ENCODE results near the gene LGI2. TPM values are rescaled to one million over a fixed set of nuclear protein-coding genes. Genes with fewer than 3 reads are reported as not detected.
"Not testable (repeated sequence)": the region's sequence is repeated elsewhere in the genome, so short reads cannot be mapped to it uniquely, and the experiment has no call there.

Gene LGI2
- polyA plus RNA-seq, 1 of the 3 experiments (the other 2 are of a cell fraction): not detected

DNA sequence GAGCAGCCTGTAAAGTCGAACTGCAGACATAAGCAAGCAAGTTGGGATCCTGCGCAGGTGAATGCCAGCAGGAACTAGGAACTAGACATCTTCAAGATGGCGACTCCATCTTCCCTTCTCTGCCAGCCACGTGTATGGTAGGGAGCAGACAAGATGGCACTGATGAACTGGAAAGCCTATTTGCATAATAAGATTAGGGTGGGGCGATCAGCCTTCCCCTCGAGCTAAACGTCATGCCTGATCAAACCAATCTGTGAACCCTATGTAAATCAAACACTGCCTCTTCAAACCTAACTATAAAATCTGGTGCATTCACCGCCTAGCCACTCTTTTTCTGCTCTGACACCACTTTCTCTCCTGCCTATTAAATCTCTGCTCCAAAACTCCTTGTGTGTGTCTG is 28.1 kb upstream of the LGI2 start:
- no peaks in the 10 kb centered on the region for H3F3A ChIP-seq (replicated peaks; ENCODE audit: insufficient read depth)
- no peak overlapping the region for H2AFZ ChIP-seq (ENCODE audit: low read depth)
- H3K79me2 ChIP-seq (ENCODE audit: insufficient read depth): no peaks in the 10 kb centered on the region
- no peaks in the 10 kb centered on the region for H3K4me1 ChIP-seq (ENCODE audit: control insufficient read depth in 1 of 2, insufficient read depth in 2 of 2, low read depth in 1 of 2, low read length in 1 of 2)
- no peaks in the 10 kb centered on the region for H4K20me1 ChIP-seq (ENCODE audit: insufficient read depth)
- H3K4me2 ChIP-seq: no peak overlapping the region
- DNase-seq: no peak
- no peak overlapping the region for H3K4me3 ChIP-seq (ENCODE audit: low read depth in 2 of 2, low read length in 1 of 2)
- no peak overlapping the region for H3K9ac ChIP-seq
- H3K27ac ChIP-seq (ENCODE audit: low read depth in 2 of 2, low read length in 1 of 2): no peak overlapping the region
- peaks cover 49% of the 10 kb centered on the region for H3K27me3 ChIP-seq (ENCODE audit: insufficient read depth)
- ChIA-PET POLR2A (no interaction called here), CTCF (interaction anchor here (1.4 kb wide), 1 partner anchor 10 kb away, joined by 3 read pairs; no protein-coding TSS in a partner anchor)
- 24% methylated on average over 6 of the region's 8 CpGs for WGBS (ENCODE audit: low lambda C conversion rate)
- H3K36me3 ChIP-seq (replicated peaks in 1 of 2; ENCODE audit: control insufficient read depth in 1 of 2, insufficient read depth in 2 of 2, low read length in 1 of 2): no peaks in the 10 kb centered on the region
- H3K9me2 ChIP-seq: no peaks in the 10 kb centered on the region
- no peak for TF ChIP-seq RCOR1 (IDR thresholded peaks at IDR 0.05; ENCODE audit: low read length)
- H3K9me3 ChIP-seq: no peaks in the 10 kb centered on the region

DNA sequence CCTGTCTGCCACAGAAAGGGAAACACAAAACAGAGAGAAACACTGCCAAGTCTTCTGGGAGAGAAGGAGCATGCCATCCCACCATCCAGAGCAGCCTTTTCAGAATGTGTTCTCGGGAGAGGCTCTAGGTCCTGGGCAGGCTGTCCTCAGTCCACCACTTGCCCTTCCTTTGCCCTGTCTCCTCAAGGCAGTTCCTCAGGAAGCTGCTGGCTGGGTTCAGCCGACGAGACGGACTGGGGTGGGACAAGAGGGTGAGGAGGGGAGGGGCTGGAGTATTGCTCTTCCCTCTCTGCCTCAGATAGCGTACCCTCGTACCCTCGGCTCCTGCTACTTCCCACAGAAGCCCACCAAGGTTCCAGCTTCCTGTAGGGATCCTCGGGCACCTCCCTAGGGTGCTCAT is 26.6 kb upstream of the LGI2 start:
- Histone ChIP-seq H3K9me2 (no peaks in the 10 kb centered on the region), H3F3A (replicated peaks; ENCODE audit: insufficient read depth) (no peaks in the 10 kb centered on the region), H3K79me2 (ENCODE audit: insufficient read depth) (no peaks in the 10 kb centered on the region), H3K4me1 (ENCODE audit: control insufficient read depth in 1 of 2, insufficient read depth in 2 of 2, low read depth in 1 of 2, low read length in 1 of 2) (no peaks in the 10 kb centered on the region), H4K20me1 (ENCODE audit: insufficient read depth) (no peaks in the 10 kb centered on the region), H3K27me3 (ENCODE audit: insufficient read depth) (peaks cover 46% of the 10 kb centered on the region; the same call in 1 of the 2 replicates), H3K9ac (no peak overlapping the region), H3K4me3 (ENCODE audit: low read depth in 2 of 2, low read length in 1 of 2) (no peak overlapping the region), H3K36me3 (replicated peaks in 1 of 2; ENCODE audit: control insufficient read depth in 1 of 2, insufficient read depth in 2 of 2, low read length in 1 of 2) (no peaks in the 10 kb centered on the region), H2AFZ (ENCODE audit: low read depth) (no peak overlapping the region), H3K4me2 (no peak overlapping the region), H3K27ac (ENCODE audit: low read depth in 2 of 2, low read length in 1 of 2) (no peak overlapping the region), H3K9me3 (no peaks in the 10 kb centered on the region)
- ChIA-PET CTCF (no interaction called here), POLR2A (no interaction called here)
- TF ChIP-seq CHD2 (IDR thresholded peaks at IDR 0.05; ENCODE audit: low read length, partially characterized antibody) (no peak), RAD21 (IDR thresholded peaks at IDR 0.05; ENCODE audit: low read length) (no peak), EZH2phosphoT487 (IDR thresholded peaks at IDR 0.05; ENCODE audit: borderline replicate concordance, low read depth) (no peak), ZBTB33 (IDR thresholded peaks at IDR 0.05; ENCODE audit: borderline replicate concordance, low read depth) (no peak), TCF12 (IDR thresholded peaks at IDR 0.05) (no peak), GATA2 (CRISPR knock-in tag; IDR thresholded peaks at IDR 0.05) (no peak), NFIC (IDR thresholded peaks at IDR 0.05; ENCODE audit: borderline replicate concordance) (no peak), POLR2AphosphoS5 (IDR thresholded peaks at IDR 0.05; ENCODE audit: low read depth, low read length) (no peak), MEF2A (IDR thresholded peaks at IDR 0.05; ENCODE audit: borderline replicate concordance, low read depth) (no peak), SIN3A (IDR thresholded peaks at IDR 0.05; ENCODE audit: borderline replicate concordance, low read depth, low read length) (no peak), FOXM1 (IDR thresholded peaks at IDR 0.05; ENCODE audit: low read depth) (no peak), MXI1 (IDR thresholded peaks at IDR 0.05; ENCODE audit: low read depth, low read length) (no peak), USF2 (IDR thresholded peaks at IDR 0.05; ENCODE audit: borderline replicate concordance, low read depth, low read length) (no peak)
- 23% methylated on average over 6 of the region's 8 CpGs for WGBS (ENCODE audit: low lambda C conversion rate)
- DNase-seq: no peak

DNA sequence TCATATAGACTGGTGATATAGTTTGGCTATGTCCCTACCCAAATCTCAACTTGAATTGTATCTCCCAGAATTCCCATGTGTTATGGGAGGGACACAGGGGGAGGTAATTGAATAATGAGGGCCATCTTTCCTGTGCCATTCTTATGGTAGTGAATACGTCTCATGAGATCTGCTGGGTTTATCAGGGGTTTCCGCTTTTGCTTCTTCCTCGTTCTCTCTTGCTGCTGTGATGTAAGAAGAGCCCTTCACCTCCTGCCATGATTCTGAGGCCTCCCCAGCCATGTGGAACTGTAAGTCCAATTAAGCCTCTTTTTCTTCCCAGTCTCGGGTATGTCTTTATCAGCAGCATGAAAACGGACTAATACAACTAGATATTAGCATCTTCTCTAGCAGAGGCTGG is 21.3 kb upstream of the LGI2 start:
- H2AFZ ChIP-seq (ENCODE audit: low read depth); H3K4me3 ChIP-seq (ENCODE audit: low read depth in 2 of 2, low read length in 1 of 2); POLR2A ChIA-PET; DNase-seq; H3K9me3 ChIP-seq; H3K4me1 ChIP-seq (ENCODE audit: control insufficient read depth in 1 of 2, insufficient read depth in 2 of 2, low read depth in 1 of 2, low read length in 1 of 2); H3K4me2 ChIP-seq; H3K27ac ChIP-seq (ENCODE audit: low read depth in 2 of 2, low read length in 1 of 2); H3K36me3 ChIP-seq (replicated peaks in 1 of 2; ENCODE audit: control insufficient read depth in 1 of 2, insufficient read depth in 2 of 2, low read length in 1 of 2); H4K20me1 ChIP-seq (ENCODE audit: insufficient read depth); H3K79me2 ChIP-seq (ENCODE audit: insufficient read depth); CTCF ChIA-PET; H3K9ac ChIP-seq; H3K9me2 ChIP-seq; H3F3A ChIP-seq (replicated peaks; ENCODE audit: insufficient read depth): not testable (repeated sequence)
- WGBS (ENCODE audit: low lambda C conversion rate): 26% methylated on average over 5 of the region's 5 CpGs
- peaks cover 48% of the 10 kb centered on the region; the same call in 1 of the 2 replicates for H3K27me3 ChIP-seq (ENCODE audit: insufficient read depth)

All from SK-N-SH (cell line).